Measurements from ENCODE around the gene HTR3B.

DNA sequence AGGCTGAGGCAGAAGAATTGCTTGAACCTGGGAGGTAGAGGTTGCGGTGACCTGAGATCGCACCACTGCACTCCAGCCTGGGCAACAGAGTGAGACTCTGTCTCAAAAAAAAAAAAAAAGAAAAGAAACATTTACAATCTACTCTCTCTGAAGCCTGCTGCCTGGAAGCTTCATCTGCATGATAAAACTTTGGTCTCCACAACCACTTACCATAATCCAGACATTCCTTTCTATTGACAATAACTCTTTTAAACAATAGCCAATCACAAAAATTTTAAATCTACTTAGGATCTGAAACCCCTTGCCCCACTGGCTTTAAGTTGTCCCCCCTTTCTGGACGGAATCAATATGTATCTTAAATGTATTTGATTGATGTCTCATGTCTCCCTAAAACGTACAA lies 45.3 kb downstream of the HTR3B start:
- TF ChIP-seq POLR2A (IDR thresholded peaks at IDR 0.05; ENCODE audit: low read depth, low read length) (no peak), RAD21 (IDR thresholded peaks at IDR 0.05; ENCODE audit: low read length) (no peak), BHLHE40 (IDR thresholded peaks at IDR 0.05; ENCODE audit: low read depth, low read length) (no peak), MAFK (IDR thresholded peaks at IDR 0.05; ENCODE audit: low read depth, low read length) (no peak), FOS (IDR thresholded peaks at IDR 0.05; ENCODE audit: low read depth, low read length) (no peak)
- TF ChIP-seq, protein P1, sequence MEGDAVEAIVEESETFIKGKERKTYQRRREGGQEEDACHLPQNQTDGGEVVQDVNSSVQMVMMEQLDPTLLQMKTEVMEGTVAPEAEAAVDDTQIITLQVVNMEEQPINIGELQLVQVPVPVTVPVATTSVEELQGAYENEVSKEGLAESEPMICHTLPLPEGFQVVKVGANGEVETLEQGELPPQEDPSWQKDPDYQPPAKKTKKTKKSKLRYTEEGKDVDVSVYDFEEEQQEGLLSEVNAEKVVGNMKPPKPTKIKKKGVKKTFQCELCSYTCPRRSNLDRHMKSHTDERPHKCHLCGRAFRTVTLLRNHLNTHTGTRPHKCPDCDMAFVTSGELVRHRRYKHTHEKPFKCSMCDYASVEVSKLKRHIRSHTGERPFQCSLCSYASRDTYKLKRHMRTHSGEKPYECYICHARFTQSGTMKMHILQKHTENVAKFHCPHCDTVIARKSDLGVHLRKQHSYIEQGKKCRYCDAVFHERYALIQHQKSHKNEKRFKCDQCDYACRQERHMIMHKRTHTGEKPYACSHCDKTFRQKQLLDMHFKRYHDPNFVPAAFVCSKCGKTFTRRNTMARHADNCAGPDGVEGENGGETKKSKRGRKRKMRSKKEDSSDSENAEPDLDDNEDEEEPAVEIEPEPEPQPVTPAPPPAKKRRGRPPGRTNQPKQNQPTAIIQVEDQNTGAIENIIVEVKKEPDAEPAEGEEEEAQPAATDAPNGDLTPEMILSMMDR (conservative IDR thresholded peaks at IDR 0.05; ENCODE audit: low read depth, low read length): no peak
- TF ChIP-seq, protein P2, sequence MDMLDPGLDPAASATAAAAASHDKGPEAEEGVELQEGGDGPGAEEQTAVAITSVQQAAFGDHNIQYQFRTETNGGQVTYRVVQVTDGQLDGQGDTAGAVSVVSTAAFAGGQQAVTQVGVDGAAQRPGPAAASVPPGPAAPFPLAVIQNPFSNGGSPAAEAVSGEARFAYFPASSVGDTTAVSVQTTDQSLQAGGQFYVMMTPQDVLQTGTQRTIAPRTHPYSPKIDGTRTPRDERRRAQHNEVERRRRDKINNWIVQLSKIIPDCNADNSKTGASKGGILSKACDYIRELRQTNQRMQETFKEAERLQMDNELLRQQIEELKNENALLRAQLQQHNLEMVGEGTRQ (IDR thresholded peaks at IDR 0.05; ENCODE audit: low read depth, low read length): no peak
